Psoas muscle (tissue), 8 donors: ENCODE data around the gene PIK3AP1. TPM values are rescaled to one million over a fixed set of nuclear protein-coding genes. Genes with fewer than 3 reads are reported as not detected.

Experiments used
- ATAC-seq, 4 donors: fragments of 200-7000 bp; cut with Tn5 transposase; one replicate each; pipeline ENCODE4 v1.9.1; 2020; ENCODE audit warnings: moderate library complexity in 3 of 4, mild to moderate bottlenecking in 2 of 4
- DNase-seq, 2 donors: peaks; one replicate each; pipeline ENCODE4 v3.0.0-alpha.2; 2020
- H3K27ac ChIP-seq: fragments of 200-600 bp; one replicate; pipeline ENCODE4 v1.8.0; 2022
- H3K27me3 ChIP-seq, 3 donors: fragments of 200-600 bp in 1 of 3; one replicate each; pipeline versions ENCODE4 v1.6.1 to v1.8.0; 2013 to 2022; ENCODE audit warnings: low read length in 2 of 3, mild to moderate bottlenecking in 2 of 3, moderate library complexity in 1 of 3; ENCODE audit not compliant: insufficient read depth in 3 of 3
- H3K36me3 ChIP-seq, 2 donors: fragments of 200-600 bp in 1 of 2; one replicate each; pipeline versions ENCODE4 v1.6.1 to v1.8.0; 2013 to 2022; ENCODE audit warnings: low read depth in 1 of 2, mild to moderate bottlenecking in 1 of 2, moderate library complexity in 1 of 2; ENCODE audit not compliant: insufficient read depth in 1 of 2
- H3K4me1 ChIP-seq: fragments of 200-600 bp; one replicate; pipeline ENCODE4 v1.8.0; 2022
- H3K4me3 ChIP-seq: fragments of 200-600 bp; one replicate; pipeline ENCODE4 v1.8.0; 2022; ENCODE audit warnings: mild to moderate bottlenecking
- H3K9me3 ChIP-seq: fragments of 200-600 bp; one replicate; pipeline ENCODE4 v1.8.0; 2022
- WGBS, 3 donors: extraction: QIAGEN DNeasy Blood & Tissue Kit; methylation state at CpG; one replicate each; pipeline versions ENCODE4 v1.1.6 to v1.1.7; 2013; 5-methylcytosine and 5-hydroxymethylcytosine counted together
- intact Hi-C, 2 donors: fragments of 100-400 bp; cut with DNase I; formaldehyde crosslinking; loops; one replicate each; pipeline versions ENCODE4 v1.11.0 to v1.14.2; 2022
- polyA plus RNA-seq, 3 donors: library from polyadenylated mRNA; stranded (reverse); fragments of 200-250 nt; gene quantifications; one replicate each; pipeline ENCODE4 v1.2.3, GENCODE V29; 2013
- total RNA-seq, 4 donors: library from RNA; stranded (reverse); fragmentation: NEBNext Ultra II Directional in 2 of 4; extraction: Animal tissue kit (Norgen Biotek cat#: 25700) in 2 of 4; gene quantifications; one replicate each; pipeline versions ENCODE4 v1.2.1 to v1.2.4, GENCODE V29; 2021 to 2023
- TF ChIP-seq, protein P1 (sequence below): fragments of 200-600 bp; IDR thresholded peaks from one replicate; pipeline ENCODE4 v1.8.0; 2022; ENCODE audit warnings: antibody characterized with exemption
- donor health status: healthy with polysubstance abuse.
- donor health status: DM: no; HTN: no; CAD: no; lungs with moderate emphysema.
- donor health status: Bipolar disorder and iron deficiency.
- donor health status: healthy.
- donor health status: DM: yes; HTN: yes; CAD: no.
- donor health status: DM: no; HTN: no; CAD: no.
- donor health status: DM: no; HTN: no; CAD: no.
- donor health status: DM: yes; HTN: yes; CAD: no.

PIK3AP1 gene
- total and polyA plus RNA-seq, 7 donors: 0.17 to 8.6 (median 1.8) TPM

DNA sequence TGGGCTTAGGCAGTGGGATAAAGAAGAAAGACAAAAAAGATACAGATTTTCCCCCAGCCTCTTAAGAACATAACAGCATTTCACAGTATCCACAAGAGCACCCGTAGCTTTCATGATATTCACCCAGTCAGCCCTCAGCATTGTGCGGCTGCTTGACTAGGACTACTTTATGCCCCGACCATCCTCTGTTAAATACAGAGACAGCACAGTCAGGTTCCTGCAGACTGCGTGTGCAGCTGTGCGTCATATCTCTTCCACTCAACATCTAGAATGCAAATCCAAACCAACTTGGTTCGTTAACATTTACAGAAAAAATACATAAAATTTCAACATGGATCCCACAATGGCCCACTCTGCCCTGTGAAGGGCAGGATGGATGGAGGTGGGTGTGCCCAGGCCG, 33.8 kb downstream of the PIK3AP1 start:
- intact Hi-C loops: no loop called here
- H3K9me3 ChIP-seq: no peaks in the 10 kb centered on the region
- WGBS, 3 donors: 90 to 93% (median 93%) methylated on average over 7 of the region's 7 CpGs
- peaks cover 0 to 3% (median 0%) of the 10 kb centered on the region in 3 donors for H3K27me3 ChIP-seq
- DNase-seq (no peak), ATAC-seq (no peak)
- no peaks in the 10 kb centered on the region for H3K4me1 ChIP-seq
- H3K27ac ChIP-seq: no peak overlapping the region
- no peaks in the 10 kb centered on the region for H3K36me3 ChIP-seq
- TF ChIP-seq, protein P1, sequence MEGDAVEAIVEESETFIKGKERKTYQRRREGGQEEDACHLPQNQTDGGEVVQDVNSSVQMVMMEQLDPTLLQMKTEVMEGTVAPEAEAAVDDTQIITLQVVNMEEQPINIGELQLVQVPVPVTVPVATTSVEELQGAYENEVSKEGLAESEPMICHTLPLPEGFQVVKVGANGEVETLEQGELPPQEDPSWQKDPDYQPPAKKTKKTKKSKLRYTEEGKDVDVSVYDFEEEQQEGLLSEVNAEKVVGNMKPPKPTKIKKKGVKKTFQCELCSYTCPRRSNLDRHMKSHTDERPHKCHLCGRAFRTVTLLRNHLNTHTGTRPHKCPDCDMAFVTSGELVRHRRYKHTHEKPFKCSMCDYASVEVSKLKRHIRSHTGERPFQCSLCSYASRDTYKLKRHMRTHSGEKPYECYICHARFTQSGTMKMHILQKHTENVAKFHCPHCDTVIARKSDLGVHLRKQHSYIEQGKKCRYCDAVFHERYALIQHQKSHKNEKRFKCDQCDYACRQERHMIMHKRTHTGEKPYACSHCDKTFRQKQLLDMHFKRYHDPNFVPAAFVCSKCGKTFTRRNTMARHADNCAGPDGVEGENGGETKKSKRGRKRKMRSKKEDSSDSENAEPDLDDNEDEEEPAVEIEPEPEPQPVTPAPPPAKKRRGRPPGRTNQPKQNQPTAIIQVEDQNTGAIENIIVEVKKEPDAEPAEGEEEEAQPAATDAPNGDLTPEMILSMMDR: no peak
- no peak overlapping the region for H3K4me3 ChIP-seq

DNA sequence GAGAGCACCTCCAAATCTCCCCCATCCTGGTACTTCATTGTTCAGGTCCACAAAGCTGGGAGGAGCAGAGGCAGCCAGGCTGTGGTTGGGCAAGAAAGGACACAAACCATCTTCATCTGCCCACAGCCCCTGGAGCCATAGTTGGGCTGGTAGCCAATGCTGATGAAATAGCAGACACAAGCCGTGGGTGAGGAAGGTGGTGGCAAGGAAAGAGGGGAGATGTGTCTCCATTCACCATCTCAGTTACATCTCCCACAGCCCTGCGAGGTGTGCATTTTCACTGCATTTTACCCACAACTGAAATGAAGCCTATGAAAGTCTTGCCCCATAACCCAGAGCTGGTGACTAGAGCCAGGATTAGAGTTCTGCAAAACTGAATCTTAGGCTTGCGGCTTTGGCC, 35.0 kb downstream of the PIK3AP1 start:
- no peak overlapping the region for H3K27ac ChIP-seq
- WGBS, 3 donors: 74 to 85% (median 76%) methylated on average over 3 of the region's 3 CpGs
- H3K36me3 ChIP-seq: no peaks in the 10 kb centered on the region
- no peaks in the 10 kb centered on the region for H3K4me1 ChIP-seq
- H3K4me3 ChIP-seq: no peak overlapping the region
- TF ChIP-seq, protein P1: no peak
- no peaks in the 10 kb centered on the region for H3K9me3 ChIP-seq
- H3K27me3 ChIP-seq: no peaks in the 10 kb centered on the region
- no peak for ATAC-seq
- DNase-seq: no peak
- intact Hi-C loops: no loop called here

DNA sequence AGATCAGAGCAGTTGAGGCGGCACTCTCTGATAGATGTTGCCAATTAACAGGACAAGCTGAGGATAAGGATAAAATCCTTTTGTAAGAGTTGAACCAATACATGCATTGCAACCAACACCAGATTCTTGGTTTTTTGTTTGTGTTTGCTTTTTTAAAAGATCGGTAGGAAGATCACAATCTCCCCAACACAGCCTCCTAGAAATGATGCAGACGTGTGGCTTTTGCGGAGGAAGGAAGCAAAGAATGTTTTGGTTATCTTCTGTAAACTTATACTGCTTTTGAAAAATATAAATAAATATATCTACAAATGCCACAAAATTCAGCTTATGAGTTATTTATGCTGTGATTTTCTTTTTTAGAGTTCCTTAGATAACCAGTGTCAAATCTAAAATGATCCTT, 35.5 kb downstream of the PIK3AP1 start:
- H3K27me3 ChIP-seq: no peaks in the 10 kb centered on the region
- no peaks in the 10 kb centered on the region for H3K36me3 ChIP-seq
- no peaks in the 10 kb centered on the region for H3K4me1 ChIP-seq
- TF ChIP-seq, protein P1: no peak
- ATAC-seq (no peak), DNase-seq (no peak)
- intact Hi-C loops: no loop called here
- no peak overlapping the region for H3K27ac ChIP-seq
- H3K9me3 ChIP-seq: no peaks in the 10 kb centered on the region
- WGBS, 3 donors: 85 to 88% (median 86%) methylated on average over 4 of the region's 4 CpGs
- no peak overlapping the region for H3K4me3 ChIP-seq

DNA sequence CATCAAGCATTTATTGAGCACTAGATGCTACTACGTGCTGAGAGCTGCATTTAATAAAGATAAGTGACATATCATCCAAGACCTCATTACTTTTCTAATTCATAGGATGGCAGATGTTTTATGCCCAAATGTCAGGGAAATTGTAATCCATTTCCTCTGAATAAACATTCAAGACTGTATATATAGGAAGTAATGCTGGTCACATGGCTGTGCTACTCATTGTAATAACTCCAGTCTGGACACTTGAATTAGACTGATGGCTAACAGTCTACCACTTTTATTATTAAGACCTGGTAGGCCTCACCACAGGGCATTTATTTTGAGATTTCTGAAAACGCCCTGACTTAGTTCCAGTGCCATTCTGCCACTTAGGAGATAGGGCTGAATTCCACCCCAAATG, 36.6 kb downstream of the PIK3AP1 start:
- no peak for ATAC-seq

DNA sequence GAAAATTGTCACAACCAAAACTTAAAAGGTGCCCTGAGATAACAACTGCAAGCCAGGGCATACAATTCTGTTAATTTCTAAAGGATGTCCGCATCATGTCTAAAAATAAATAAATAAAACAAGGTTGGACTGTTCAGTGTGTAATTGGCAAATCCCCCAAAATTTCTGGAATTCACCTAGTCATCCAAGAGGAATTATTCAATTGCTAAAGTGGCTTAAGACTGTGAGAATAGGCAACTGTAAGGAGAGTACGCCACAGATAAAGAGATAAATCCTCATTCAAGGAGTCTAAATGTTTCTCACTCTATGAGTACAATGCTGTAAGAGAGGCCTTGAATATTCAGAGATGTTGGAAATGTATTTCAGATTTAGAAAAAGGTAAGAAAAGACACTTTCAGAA, 37.2 kb downstream of the PIK3AP1 start:
- intact Hi-C loops: no loop called here
- H3K27ac ChIP-seq: no peak overlapping the region
- no peak overlapping the region for H3K4me3 ChIP-seq
- DNase-seq (no peak), ATAC-seq (peak in 1 of 4 donors; percentile 27)
- TF ChIP-seq, protein P1: no peak
- WGBS, 3 donors: 34 to 48% (median 36%) methylated on average over 2 of the region's 2 CpGs
- H3K27me3 ChIP-seq: no peaks in the 10 kb centered on the region
- no peaks in the 10 kb centered on the region for H3K36me3 ChIP-seq
- no peaks in the 10 kb centered on the region for H3K9me3 ChIP-seq
- no peaks in the 10 kb centered on the region for H3K4me1 ChIP-seq

More for the DNA sequence above, 36.6 kb downstream of the PIK3AP1 start:
- 79 to 94% (median 87%) methylated on average over 2 of the region's 2 CpGs for WGBS, 3 donors
- Histone ChIP-seq H3K9me3 (no peaks in the 10 kb centered on the region), H3K36me3 (no peaks in the 10 kb centered on the region), H3K27me3 (no peaks in the 10 kb centered on the region), H3K4me3 (no peak overlapping the region), H3K27ac (no peak overlapping the region), H3K4me1 (no peaks in the 10 kb centered on the region)
- intact Hi-C loops: no loop called here
- DNase-seq: no peak
- TF ChIP-seq, protein P1: no peak
